Umbilical cord (tissue), 2 donors: ENCODE results near the gene WDR46. TPM values are rescaled to one million over a fixed set of nuclear protein-coding genes. Genes with fewer than 3 reads are reported as not detected.

Source experiments
- DNase-seq: peaks from one replicate; pipeline ENCODE4 v3.0.0-alpha.2; 2015; ENCODE audit warnings: low spot score
- total RNA-seq: library from RNA; depleted of rRNA; stranded (reverse); fragments of >200 nt; gene quantifications from one replicate; pipeline ENCODE4 v1.2.3, GENCODE V29; 2014; ENCODE audit warnings: low replicate concordance; ENCODE audit not compliant: insufficient read depth

Gene WDR46, protein sequence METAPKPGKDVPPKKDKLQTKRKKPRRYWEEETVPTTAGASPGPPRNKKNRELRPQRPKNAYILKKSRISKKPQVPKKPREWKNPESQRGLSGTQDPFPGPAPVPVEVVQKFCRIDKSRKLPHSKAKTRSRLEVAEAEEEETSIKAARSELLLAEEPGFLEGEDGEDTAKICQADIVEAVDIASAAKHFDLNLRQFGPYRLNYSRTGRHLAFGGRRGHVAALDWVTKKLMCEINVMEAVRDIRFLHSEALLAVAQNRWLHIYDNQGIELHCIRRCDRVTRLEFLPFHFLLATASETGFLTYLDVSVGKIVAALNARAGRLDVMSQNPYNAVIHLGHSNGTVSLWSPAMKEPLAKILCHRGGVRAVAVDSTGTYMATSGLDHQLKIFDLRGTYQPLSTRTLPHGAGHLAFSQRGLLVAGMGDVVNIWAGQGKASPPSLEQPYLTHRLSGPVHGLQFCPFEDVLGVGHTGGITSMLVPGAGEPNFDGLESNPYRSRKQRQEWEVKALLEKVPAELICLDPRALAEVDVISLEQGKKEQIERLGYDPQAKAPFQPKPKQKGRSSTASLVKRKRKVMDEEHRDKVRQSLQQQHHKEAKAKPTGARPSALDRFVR
- total RNA-seq: 45.0 TPM

DNA sequence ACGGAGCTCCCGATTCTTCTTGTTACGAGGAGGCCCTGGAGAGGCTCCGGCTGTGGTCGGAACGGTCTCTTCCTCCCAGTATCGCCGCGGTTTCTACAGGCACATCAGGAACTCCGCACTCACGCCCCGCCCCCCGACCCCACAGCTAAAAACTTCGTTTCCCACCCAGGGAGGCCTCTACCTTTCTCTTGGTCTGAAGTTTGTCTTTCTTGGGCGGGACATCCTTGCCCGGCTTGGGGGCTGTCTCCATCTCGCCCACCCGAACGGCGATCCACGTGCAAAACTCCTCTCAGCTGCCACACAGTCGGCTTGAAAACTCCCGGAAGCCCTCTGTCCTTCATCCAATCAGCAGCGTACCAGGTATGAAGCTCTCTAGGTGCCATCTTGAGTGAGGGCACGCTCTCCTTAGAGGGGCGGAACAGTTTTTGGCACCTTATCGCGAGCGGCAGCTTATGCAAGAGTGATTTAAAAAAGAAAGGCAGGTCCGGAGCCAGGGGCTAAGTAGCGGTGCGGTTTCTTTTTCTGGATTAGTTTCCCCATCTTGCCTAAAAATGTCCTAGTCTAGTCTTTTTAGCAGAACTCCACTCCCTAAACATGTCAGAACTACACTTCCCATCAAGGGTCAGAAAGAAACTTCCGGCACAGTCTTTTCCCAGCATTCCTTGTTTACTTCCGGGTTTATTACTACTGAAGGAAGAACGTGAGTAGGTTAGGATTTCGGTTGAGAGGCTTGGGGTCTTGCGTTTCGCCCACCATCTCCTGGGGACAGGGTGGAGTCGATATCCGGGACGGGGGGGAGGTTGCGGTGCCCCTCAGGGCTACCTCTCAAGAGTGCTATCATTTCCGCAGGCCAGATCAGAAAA is at the start of gene WDR46, which contains the start of gene PFDN6:
Gene WDR46, minus strand, starts transcription at position 319 of the 863 bp plus-strand sequence. Its CDS starts 69 bp downstream, at position 250.
Gene PFDN6, plus strand, starts transcription at position 681 of the 863 bp plus-strand sequence. CDS start 256 bp downstream, outside the sequence.
- peak; percentile 97 for DNase-seq

DNA sequence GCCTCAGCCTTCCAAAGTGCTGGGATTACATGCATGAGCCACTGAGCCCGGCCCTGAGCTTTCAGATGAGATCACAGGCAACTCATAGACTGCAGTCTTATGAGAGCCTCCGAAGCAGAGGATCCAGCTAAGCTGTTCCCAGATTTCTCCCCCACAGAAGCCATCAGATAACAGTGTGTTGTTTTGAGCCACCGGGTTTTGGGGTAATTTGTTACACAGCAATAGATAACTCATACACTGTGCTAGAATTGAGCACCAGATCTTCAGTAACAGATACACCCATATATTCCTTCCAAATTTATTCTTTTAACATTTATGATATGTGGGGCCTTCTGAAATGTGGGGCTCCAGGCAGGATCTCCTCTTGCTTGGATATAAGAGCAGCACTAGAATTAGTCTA is 47.5 kb upstream of the WDR46 start:
- DNase-seq: no peak

DNA sequence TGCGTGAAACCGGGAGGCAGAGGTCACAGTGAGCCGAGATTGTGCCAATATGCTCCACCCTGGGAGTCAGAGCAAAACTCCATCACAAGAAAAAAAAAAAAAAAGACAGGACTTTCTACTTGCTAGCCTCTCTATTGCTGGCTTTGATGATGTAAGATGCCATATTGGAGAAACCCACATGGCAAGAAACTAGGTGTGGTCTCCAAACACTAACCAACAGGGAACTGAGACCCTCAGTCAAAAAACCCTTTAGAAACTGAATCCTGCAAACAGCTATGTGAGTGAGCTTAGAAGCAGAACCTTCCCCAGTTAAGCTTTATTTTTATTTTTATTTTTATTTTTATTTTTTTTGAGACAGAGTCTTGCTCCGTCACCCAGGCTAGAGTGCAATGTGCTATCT is 46.9 kb upstream of the WDR46 start:
- DNase-seq: no peak

DNA sequence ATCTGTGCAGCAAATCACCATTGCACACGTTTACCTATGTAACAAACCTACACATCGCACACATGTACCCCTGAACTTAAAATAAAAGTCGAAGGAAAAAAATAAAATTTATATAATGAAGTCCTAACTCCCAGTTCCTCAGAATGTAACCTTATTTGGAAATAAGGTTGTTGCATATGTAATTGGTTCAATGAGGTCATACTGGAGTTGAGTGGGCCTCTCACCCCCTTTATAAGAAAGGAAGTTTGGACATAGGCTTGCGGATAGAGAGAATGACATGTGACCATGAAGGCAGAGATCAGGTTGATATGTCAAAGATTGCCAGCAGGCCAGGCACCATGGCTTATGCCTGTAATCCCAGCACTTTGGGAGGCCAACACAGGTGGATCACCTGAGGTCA is 44.6 kb upstream of the WDR46 start:
- DNase-seq: no peak

DNA sequence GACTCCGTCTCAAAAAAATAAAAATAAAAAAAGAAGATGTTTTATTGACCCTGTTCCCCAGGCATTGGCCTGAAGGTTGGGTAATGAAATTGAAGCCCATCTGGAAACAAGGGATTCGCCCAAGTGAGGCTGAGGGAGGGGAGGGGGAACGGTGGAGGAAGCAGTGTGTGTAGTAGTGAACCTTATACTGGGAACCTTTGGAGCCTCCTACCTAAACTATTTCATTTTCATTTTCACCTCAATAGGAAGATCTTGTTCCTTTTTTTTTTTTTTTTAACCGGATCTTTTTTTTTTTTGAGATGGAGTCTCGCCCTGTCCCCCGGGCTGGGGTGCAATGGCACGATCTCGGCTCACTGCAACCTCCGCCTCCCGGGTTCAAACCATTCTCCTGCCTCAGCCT is 41.7 kb upstream of the WDR46 start:
- no peak for DNase-seq

DNA sequence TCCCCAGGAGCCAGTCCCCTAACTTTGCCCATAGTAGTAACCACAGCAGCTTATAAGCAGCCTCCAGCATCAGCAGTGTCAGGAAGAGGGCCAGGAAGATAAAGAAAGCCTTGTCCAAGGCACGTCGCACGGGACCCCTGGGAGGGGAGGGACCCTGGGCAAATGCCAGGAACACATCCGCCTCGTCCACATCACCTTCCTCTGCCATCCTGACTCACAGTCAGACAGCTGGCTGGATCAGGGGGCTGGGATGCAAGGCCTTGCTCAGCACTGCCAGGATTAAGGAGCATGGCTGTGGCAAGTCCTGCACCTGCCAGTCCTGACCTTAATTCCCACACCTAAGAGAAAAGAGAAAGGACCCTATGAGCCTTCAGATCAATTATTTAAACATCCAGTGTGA is 40.0 kb upstream of the WDR46 start:
- no peak for DNase-seq

DNA sequence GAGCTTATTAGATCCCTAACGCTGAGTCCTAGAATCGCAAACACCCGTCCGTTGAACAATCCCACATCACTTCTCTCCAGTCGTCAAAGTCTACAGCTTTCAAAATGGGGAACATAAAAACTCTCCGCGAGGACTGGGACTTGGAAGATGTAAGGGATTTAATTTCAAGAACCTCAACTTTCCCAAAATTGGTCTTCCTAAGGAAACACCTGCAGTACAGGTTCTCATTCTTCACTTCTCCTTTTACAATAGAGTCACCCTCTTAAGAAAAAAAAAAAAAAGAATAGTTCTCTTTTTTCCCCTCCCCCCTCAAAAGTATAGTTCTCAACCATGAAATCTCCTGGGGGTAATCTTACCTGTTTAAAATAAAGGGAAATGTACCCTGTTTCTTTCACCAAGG is 35.1 kb upstream of the WDR46 start:
- peak; percentile 8 for DNase-seq

DNA sequence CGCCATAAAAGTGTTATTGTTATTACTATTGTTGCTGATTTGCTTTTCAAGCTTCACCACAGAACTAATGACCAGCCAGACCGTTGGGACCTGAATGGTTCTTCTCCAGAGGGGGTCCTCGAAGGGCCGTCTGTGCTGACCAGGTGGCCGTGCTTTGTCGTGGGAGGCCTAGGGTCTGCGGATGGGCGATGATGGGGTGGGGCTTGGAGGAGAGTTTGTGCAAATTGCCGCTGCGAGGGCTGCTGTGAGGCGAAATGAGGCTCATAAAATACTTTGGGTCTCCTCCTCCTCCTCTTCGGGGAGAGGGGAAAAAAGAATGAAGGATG is 34.5 kb upstream of the WDR46 start:
- no peak for DNase-seq

DNA sequence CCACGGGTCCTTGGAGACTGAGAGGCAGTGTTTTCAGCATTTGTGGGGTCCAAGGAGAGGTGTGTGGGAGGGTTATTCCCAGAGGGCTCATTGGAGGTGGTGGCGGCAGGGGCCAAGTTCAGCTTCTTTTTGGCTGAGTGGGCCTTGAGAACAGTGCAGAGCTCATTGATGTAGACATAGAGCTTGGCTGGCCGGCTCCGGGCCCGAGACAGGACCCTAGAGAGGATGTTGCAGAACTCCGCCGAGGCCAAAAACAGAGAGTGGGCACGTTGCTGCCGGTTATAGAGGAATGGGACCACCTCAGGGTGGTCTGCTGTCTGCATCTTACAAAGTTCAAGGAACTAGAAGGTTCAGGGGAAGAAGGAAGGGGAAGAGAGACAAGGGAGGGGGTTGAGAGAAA is 32.2 kb upstream of the WDR46 start:
- no peak for DNase-seq

DNA sequence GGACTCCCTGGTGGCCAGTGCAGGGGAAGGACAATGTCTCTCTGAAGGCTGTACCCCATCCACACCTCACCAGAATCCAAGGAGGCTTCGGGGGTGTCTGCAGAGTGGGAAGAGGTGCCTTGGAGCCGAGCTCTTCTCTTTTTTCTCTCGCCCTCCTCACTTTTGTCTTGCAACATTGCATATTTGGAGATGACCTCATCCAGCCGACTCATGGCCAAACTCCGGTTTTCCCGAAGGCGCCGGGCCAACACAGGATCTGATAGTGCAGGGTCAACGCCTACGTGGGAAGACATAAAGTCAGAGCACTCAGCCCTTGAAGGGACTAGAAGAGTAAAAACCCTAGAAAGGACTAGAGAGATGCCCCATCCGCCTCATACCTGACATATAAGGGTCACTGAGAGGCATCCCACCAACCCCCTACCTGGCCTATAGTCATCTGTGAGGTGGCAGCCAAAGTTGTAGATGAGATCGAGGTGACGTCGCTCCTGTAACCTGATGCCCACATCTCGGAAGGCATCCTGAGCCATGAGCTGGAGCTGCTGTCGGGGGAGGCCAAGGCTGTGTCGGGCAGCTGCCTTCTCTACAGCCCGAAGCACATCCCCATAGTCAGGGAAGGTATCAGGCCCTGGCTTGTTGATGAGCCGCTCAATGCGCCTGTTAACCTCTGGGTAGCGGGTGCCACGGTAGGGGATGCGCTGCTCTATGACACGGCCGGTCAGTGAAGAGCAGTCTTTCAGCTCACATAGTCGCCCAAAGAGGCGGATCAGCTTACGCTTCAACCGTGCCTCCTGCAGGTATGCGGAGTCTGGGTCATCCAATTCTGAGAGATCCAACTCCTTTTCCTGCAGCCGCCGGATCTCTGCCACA is 31.5 kb upstream of the WDR46 start:
- DNase-seq: no peak

DNA sequence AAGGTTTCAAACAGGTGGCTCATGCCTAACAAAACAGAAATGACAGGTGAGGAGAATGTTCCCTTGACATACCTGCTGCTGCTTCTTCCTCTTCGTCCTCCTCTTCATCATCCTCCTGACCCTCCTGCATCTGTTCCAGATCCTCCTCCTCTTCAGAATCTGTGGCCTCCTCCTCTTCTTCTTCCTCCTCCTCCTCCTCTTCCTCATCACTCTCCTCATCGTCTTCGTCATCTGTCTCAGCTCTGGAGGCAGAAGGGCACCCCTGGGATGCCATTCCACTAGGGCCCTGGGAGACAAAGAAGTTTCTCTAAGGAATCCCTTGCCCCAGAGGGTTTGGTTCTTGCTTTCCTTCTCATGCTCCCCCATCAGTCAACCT is 30.9 kb upstream of the WDR46 start:
- DNase-seq: no peak

DNA sequence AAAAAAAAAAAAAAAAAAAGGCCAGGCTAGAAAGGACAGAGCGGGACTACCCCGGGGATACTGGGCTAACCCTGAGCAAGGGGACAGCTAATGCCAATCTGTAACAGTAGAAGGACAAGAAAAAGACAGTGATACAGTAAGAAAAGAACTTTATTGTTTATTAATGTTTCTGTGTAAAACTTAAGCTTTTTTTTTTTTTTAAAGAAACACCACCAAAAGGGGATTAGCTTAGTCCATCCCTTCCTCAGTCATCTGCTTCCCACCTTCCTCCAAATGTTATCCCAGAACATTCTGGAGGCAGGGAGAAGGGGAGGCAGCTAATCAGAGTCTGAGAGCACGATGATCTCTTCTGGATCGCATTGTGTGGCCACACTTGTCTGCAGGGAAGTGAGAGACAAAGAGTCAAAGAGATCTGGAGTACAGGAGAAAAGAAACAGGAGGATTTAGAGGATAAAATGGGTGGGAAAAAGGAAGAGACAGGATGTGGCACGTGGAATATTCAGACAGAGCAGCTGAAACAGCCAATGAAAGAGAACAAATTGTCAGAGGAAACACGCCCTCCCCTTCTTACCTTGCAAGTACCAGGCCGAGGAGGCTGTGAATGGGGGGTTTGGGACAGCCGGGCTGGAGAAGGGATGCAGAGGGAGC is 29.5 kb upstream of the WDR46 start:
- DNase-seq: no peak

DNA sequence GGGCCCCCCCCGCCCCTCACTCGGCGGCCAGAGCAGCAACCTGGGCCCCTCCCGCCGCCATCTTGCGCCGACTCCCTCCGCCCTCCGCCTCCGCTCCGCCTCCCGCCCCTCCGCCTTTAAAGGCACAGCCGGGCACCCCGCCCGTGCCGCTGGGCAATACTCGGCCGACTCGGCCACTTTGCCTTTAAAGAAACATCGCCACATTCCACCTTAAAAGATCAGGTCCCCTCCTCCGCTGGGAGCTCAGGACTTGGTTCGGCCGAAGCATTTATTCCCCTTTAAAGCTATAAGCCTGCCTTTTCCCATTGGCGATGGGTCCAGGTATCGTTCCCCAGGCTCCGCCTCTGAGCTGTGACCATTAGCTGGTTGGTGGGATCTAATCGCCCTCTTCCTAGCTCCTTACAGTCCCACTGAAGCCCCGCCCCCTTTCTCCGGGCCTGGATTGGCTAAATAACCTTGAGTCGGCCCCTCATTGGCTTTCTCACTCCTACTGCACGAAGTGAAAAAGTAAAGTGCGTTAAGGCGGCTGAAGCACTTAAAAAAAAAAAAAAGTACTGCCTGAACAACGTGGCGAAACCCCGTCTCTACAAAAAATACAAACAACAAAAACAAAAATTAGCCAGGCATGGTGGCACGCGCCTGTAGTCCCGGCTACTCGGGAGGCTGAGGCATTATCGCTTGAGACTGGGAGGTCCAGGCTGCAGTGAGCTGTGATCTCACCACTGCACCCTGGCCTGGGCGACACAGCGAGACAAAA is 28.8 kb upstream of the WDR46 start, which contains the start of gene ZBTB22:
Gene ZBTB22, minus strand, starts transcription at position 76 of the 757 bp plus-strand sequence. CDS start 828 bp downstream, outside the sequence.
- DNase-seq: peak; percentile 100

DNA sequence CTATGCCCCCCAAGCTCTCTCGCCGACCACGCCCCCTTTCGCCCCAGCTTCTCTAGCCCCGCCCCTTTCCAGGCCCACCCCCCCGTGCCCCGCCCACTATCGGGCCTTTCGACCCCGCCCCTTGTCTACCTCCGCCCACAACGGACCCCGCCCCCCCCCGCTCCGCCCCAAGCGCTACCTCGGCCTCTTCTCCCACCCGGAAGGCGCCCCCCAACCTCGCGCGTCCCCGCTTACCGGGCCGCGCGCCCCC is 28.3 kb upstream of the WDR46 start:
- no peak for DNase-seq

DNA sequence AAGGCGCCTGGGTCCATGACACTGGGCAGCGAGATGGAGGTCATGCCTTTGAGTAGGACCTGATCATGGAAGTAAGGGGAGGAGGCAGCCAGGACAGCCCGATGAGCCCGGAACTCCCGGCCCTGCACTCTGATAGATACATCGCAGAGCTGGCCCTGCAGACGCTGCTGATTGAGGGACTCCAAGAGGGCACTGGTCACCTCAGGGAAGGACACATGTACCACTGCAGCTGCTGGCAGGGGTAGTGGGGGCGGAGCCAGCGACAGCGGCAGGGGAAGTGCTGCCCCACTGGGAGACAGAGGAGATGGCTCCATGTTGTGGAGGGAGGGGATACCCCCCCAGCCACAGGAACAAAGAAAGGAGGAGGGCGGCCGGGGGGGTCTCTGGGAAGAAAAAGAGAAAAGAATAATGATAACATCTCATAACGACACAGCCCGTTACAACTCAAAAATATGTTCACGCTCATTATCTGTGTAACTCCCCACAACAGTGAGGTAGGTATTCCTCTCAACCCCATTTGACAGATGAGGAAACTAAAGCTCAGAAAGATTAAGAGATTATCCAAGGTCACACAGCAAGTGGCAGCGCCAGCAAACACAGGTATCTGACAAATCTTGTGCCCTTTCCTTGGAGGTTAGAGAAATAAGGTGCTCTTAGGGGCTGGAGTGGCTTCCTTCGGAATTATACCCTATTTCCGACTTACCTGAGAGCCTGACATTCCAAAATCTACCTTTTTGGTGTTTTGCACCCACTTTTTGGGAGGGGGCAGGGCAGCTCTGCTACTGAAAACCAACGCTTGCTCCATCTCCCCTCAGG is 27.8 kb upstream of the WDR46 start:
- DNase-seq: no peak

DNA sequence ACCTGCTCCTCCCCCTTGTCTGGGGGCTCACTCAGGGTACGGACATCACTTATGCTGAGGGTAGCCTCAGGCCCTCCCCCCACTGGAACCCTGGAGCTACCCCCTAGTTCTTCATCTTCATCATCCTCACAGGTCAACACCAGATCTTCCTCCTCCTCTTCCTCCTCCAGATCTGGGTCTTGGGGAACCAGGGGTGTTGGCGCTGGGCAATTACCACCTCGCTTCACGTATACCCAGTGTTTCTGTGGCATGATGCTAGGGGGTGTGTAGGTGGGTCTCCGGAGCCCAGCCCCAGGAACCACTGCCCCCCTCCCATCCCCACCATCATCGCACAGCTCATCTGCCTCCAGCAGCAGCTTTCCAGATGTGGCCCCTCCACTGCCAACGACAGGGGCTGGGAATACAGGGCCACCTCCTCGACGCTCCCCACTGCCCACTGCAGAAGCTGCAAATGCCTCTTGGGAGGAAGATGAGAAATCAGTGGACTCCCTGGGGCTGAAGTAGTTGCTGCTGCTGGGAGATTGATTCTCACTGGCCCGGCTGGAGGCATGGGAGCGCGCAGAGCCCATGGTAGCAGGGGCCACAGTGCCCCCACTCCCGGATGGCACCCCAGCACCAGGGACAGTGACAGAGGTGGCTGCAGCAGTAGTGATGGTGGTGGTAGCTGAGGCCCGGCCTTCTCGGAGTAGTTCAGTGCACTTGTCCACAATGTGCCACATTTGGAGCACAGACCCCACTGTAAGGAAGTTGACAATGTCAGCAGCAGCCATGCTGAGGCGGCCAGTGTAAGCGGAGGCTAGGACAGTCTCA is 27.0 kb upstream of the WDR46 start:
- DNase-seq: no peak

DNA sequence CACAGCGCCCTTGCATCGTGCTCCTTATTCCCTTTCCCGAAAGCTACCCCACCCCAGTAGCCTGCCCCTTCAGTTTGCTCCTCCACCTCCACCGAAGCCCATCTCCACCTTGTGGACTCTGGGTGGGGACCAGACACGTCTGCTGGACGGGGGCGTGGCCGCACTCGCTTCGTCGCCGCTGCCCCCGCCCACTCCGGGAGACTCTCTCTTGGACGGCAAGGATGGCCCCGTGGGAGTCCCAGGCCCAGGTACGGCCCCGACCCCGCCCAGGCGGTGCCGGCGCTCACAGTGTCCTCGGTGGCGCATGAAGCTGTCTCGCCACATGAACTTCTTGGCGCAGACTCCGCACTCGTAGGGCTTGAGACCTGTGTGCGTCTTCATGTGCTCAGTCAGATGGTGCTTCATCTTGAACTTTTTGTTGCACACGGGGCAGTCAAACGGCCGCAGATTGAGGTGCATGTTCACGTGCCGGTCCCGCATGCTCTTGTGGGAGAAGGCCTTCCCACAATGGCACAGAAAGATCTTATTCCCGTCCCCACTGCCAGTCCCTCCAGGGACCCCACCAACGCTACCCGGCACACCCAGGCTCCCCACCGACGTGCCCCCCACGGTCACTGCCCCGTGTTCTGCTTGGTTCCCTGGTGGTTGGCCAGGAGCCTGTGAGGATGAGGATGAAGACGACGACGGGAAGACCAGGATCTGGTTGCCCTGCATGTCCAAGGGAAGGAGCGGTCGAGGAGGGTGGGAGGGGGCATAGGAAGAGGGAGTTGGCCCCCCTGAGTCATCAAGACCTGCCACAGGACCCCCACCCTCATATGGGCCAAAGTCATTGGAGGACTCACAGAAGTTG is 26.1 kb upstream of the WDR46 start:
- DNase-seq: no peak

DNA sequence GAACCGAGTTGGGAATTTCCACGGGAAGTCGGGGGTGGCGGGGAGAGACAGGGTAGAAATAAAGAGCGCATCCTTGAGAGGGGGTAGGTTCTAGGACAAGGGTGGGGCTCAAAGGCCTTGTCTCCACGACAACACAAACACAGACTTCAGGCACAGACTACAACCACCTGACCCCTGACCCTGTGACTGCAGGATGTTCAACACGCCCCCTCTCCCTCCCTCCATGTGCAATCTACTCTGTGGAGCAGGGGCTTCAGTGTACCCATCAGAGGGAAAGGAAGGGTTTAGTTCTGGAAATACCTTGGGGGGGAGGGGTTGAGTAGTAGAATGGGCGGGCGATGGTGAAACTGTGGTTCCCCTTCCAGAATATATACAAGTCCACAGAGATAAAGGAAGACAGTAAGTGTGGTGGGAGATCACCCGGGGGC is 25.5 kb upstream of the WDR46 start:
- peak; percentile 84 for DNase-seq
